ENCODE measurements around the gene RHOXF1.
"Not testable (repeated sequence)": the region's sequence is repeated elsewhere in the genome, so short reads cannot be mapped to it uniquely, and the experiment has no call there.

The RHOXF1 gene, protein sequence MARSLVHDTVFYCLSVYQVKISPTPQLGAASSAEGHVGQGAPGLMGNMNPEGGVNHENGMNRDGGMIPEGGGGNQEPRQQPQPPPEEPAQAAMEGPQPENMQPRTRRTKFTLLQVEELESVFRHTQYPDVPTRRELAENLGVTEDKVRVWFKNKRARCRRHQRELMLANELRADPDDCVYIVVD

GRCh38 chrX:120115438-120115963, at the start of gene RHOXF1:
RHOXF1 (minus strand) TSS chrX:120115913; CDS start chrX:120115862, 51 bp downstream.
- no peak for DNase-seq (ENCODE audit: low read depth)

GRCh38 chrX:120159086-120159485, 43.4 kb upstream of the RHOXF1 start:
- DNase-seq (ENCODE audit: low read depth) = not testable (repeated sequence)

GRCh38 chrX:120158313-120158712, 42.6 kb upstream of the RHOXF1 start, which contains the start of gene RHOXF2:
RHOXF2 (plus strand) TSS chrX:120158613; CDS start chrX:120158751, 138 bp downstream.
- not testable (repeated sequence) for DNase-seq (ENCODE audit: low read depth)

- DNase-seq (ENCODE audit: low read depth) = not testable (repeated sequence)
Observed at GRCh38 chrX:120150109-120150744, 34.5 kb upstream of the RHOXF1 start.

GRCh38 chrX:120147537-120147936, 31.8 kb upstream of the RHOXF1 start:
- DNase-seq (ENCODE audit: low read depth) = no peak

GRCh38 chrX:120146323-120146722, 30.6 kb upstream of the RHOXF1 start:
- not testable (repeated sequence) for DNase-seq (ENCODE audit: low read depth)

DNA sequence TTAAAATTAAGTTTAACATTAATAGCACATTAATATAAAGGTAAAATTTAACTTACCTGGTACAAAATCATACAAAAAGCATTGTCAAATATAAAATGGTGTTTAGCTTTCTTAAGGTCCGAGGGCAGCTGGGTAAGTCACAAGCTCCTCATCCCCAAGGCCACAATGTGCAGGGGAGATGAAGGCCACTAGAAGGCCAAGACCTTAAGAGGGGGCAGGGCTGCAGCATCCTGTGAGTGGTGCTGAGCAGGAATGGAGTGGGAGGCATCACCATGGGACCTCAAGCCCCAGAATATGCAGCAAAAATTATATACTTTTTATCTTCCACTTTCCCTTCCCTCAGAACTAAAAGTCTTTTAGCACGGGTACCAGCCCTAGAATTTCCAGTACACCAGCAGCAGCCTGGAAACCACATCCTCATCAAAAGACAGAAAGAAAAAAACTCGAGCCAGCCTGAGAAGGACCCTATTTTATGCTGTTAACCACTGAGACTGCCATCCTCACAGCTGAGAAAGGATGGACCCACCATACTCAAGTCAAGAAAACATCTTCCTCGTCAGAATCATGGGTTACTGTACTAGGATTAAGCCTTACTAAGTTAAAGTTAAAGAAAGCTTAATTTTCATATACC, 29.7 kb upstream of the RHOXF1 start:
- DNase-seq (ENCODE audit: low read depth) = no peak

DNA sequence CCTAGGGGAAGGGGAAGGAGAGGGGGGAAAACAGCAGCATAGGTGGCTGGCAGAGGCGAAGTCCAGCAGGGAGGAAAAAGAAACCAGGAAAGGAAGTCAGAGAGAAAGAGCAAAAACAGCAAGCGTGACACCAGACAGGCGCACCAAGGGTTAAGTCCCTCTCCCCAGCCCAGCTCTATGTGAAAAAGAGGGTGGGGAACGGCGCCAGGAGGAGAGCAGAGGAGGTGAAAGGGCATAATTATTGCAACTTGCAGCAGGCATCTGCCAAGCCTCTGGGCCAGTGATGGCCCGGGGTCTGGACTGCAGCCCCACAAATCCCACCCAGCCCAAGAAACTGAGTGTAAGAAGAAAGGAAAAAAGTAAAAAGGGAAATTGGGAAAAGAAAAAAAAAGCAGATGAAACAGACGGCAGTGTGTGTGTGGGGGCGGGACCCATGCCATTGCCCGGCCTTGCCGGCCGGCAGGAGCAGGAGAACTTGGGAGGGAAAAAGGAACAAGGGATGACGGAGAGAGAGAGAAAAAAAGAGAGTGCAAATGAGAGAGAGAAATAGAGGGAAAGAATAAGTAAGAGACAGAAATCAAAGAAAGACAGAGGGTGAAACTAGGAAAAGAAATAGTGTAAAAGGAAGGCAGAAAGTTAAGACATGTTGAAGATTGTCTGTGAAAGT, 28.6 kb upstream of the RHOXF1 start:
- no peak for DNase-seq (ENCODE audit: low read depth)

GRCh38 chrX:120140293-120140981, 24.7 kb upstream of the RHOXF1 start:
- DNase-seq (ENCODE audit: low read depth) = no peak

DNA sequence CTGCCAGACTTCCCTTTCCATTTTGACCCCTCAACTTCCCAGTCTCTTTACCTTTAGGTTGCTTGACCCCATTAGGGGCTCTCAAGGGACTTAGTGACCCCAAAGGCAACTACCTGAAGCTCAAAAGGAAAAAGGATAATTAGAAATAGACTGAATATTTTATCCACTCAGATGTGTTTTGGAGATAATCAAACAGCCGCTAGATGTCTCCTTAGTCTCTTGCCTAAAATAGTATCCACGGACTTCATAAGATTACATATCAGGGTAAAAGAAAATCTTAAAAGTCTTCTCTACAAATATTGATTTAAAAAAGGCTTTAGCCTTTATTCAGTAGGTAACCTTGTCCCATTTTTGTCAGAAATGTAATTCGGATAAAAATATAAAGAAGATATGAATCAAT, 21.7 kb upstream of the RHOXF1 start:
- DNase-seq (ENCODE audit: low read depth) = no peak

DNA sequence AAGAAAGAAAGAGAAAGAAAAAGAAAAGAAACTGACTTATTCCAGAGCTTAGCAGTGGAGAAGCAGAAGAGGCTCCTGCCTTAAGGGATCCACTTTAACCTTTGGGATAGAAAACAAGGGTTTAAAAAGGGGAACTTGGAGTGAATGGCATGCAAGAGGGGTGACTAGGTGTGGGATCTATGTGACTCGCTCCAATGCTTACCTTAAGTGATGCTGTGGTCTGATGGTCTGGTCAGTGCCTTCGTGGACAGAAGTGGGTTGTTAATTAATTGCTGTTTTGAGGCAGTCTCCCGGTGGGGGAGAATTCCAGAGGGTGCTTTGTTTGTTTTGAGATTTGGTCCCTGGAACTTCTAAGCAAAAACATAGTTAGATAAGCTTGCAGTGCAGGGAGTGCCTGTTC, 21.1 kb upstream of the RHOXF1 start:
- DNase-seq (ENCODE audit: low read depth) = no peak

DNA sequence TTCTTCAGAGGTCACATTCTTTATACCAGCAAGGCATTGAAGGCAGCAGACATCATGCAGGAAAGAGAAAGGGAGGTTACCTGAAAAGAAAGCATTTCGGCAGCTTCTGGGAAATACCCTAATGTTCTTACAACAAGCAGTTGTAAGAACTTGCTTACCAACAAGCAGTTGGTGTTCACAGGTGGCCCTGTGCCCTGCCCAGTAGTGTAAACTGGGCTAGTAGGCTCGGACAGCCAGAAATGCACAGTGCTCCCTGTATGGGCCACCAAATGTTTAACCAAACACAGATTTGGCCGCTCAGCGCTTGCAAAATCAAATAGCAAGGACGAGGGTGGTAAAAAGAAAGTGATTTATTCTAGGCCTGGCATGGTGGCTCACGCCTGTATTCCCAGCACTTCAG, 20.4 kb upstream of the RHOXF1 start:
- DNase-seq (ENCODE audit: low read depth) = no peak

DNA sequence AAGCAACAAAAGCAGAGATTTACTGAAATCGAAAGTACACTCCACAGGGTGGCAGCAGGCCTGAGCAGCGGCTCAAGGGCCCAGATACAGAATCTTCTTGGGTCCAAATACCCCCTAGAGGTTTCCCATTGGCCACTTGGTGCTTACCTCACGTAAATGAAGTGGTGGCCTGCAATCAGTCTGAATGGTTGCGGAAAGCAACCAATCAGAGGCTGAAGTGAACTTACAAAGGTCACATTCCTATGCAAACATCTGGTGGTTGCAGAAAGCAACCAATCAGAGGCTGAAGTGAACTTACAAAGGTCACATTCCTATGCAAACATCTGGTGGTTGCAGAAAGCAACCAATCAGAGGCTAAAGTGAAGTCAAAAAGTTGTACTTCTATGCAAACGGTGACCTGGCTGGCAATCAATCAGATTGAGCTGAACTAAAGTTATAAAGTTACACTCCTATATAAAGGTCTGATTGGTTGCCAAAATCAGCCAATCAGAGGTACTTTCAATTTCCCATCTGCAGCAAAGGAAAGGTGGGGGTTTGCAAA, 12.7 kb upstream of the RHOXF1 start:
- DNase-seq (ENCODE audit: low read depth) = not testable (repeated sequence)

- DNase-seq (ENCODE audit: low read depth) = no peak
Observed at GRCh38 chrX:120125444-120125843, 9.7 kb upstream of the RHOXF1 start.

GRCh38 chrX:120120223-120120622, 4.5 kb upstream of the RHOXF1 start:
- no peak for DNase-seq (ENCODE audit: low read depth)

DNA sequence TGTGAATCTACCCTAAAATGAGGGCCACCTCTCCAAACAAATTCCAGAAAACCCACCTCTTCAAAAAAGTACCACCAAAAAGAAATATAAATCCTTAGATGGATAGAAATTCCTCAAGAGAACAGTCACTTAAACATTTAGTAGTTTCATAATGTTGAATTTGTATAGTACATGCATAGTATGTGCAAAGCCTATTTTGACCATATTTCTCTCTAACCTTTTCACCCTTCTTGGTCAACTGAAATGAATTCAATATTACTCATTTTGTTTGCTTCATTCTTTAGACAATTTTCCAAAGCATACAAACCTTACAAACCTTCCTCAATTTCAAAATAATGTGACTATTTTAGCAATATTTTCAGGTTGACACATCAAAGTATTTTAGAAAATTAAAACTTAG, 4.1 kb downstream of the RHOXF1 start:
- no peak for DNase-seq (ENCODE audit: low read depth)

DNA sequence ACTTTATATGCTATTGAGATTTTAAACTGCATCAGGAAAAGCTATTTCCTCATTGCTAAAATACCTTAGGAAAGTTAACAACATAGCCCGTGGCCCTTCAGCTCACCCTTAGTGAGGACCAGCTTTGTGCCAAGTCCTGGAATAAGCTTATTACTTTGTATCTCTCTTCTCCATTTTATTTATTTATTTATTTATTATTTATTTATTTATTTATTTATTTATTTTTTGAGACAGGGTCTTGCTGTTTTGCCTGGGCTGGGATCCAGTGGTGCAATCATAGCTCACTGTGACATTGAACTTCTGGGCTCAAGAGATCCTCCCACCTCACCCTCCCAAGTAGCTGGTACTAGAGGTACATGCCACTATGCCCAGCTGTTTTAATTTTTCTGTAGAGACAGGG, 6.3 kb downstream of the RHOXF1 start:
- no peak for DNase-seq (ENCODE audit: low read depth)

GRCh38 chrX:120104707-120105106, 11.0 kb downstream of the RHOXF1 start:
- DNase-seq (ENCODE audit: low read depth) = not testable (repeated sequence)

DNA sequence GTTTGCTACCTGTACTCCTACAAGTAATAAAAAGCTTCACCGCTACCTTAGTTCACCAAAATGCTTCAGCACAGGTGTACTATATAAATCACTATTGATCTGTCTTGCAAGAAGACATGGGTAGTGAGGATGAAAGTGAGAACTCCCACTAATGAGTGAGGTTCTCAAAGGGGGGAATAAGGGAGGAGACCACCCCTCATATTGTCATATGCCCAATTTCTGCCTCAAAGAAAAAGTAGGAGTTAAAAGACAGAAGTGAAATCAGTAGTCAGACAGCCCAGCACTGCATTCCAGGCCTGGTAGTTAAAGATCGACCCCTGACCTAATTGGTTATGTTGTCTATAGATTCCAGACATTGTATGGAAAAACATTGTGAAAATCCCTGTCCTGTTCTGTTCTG, 14.7 kb downstream of the RHOXF1 start:
- DNase-seq (ENCODE audit: low read depth) = not testable (repeated sequence)

- no peak for DNase-seq (ENCODE audit: low read depth)
Observed at GRCh38 chrX:120090208-120090607, 25.5 kb downstream of the RHOXF1 start.

GRCh38 chrX:120087289-120088017, 28.3 kb downstream of the RHOXF1 start:
- DNase-seq (ENCODE audit: low read depth) = no peak
